Activated CD8-positive, alpha-beta memory T cell treated with anti-CD3 and anti-CD28 coated beads, Interleukin-2, amount 50 U/mL, for 1 hour (primary cell): ENCODE data around the gene MEIOSIN.

Experiments
- DNase-seq: peaks from one replicate; pipeline ENCODE4 v3.0.0-alpha.2; 2020; ENCODE audit errors: extremely low read depth

MEIOSIN gene

GRCh38 chr19:45779231-45780145, 46.2 kb downstream of the MEIOSIN start:
- peak; percentile 45 for DNase-seq

- DNase-seq: no peak
Observed at GRCh38 chr19:45780146-45780447, 46.9 kb downstream of the MEIOSIN start.

GRCh38 chr19:45780448-45781213, 47.4 kb downstream of the MEIOSIN start:
- DNase-seq: no peak

GRCh38 chr19:45781214-45782161, 48.2 kb downstream of the MEIOSIN start:
- no peak for DNase-seq

- no peak for DNase-seq
Observed at GRCh38 chr19:45782162-45782691, 49.0 kb downstream of the MEIOSIN start, which contains the start of gene DMPK. Gene DMPK, minus strand, starts transcription at chr19:45782490. Its CDS starts 138 bp downstream, at chr19:45782352.

GRCh38 chr19:45782820-45783785, 49.9 kb downstream of the MEIOSIN start:
- no peak for DNase-seq

GRCh38 chr19:45784096-45784495, 50.9 kb downstream of the MEIOSIN start:
- DNase-seq: no peak

GRCh38 chr19:45785097-45785496, 51.9 kb downstream of the MEIOSIN start:
- no peak for DNase-seq

GRCh38 chr19:45785781-45786532, 52.7 kb downstream of the MEIOSIN start:
- DNase-seq: no peak

GRCh38 chr19:45786533-45786894, 53.3 kb downstream of the MEIOSIN start:
- no peak for DNase-seq

- DNase-seq: no peak
Observed at GRCh38 chr19:45789035-45789786, 56.0 kb downstream of the MEIOSIN start.

GRCh38 chr19:45790942-45791341, 57.7 kb downstream of the MEIOSIN start:
- DNase-seq: no peak

GRCh38 chr19:45791744-45792469, 58.7 kb downstream of the MEIOSIN start:
- DNase-seq: no peak

GRCh38 chr19:45792470-45793177, 59.4 kb downstream of the MEIOSIN start, which contains the start of gene DMWD:
Gene DMWD, minus strand, starts transcription at chr19:45792845. Its CDS starts 89 bp downstream, at chr19:45792756.
- peak; percentile 98 for DNase-seq

GRCh38 chr19:45793178-45793564, 59.9 kb downstream of the MEIOSIN start:
- no peak for DNase-seq

- DNase-seq: no peak
Observed at GRCh38 chr19:45793876-45794275, 60.6 kb downstream of the MEIOSIN start.

- no peak for DNase-seq
Observed at GRCh38 chr19:45794627-45795026, 61.4 kb downstream of the MEIOSIN start.
